ENCODE measurements around the gene CCDC154. TPM values are rescaled to one million over a fixed set of nuclear protein-coding genes. Genes with fewer than 3 reads are reported as not detected.

CCDC154 gene
- total RNA-seq, 4 donors from 2014 or later: 0.17 to 0.58 (median 0.42) TPM; not detected in 1

- Histone ChIP-seq H3K36me3 (peaks cover 0 to 16% (median 8%) of the 10 kb centered on the region in 4 donors), H3K27ac (replicated peaks in 1 of 4) (no peak overlapping the region), H3K4me3 (no peak overlapping the region), H3K27me3 (peaks cover 0 to 30% (median 0%) of the 10 kb centered on the region in 4 donors), H3K9me3 (no peaks in the 10 kb centered on the region), H3K4me1 (no peaks in the 10 kb centered on the region)
- intact Hi-C loops (cut with DNase I): no loop called here
- 94% methylated on average over 10 of the region's 40 CpGs for WGBS
- DNase-seq (ENCODE audit: extremely low spot score): no peak
- TF ChIP-seq POLR2A (IDR thresholded peaks at IDR 0.05; ENCODE audit: low read depth) (no peak), POLR2AphosphoS5 (IDR thresholded peaks at IDR 0.05) (no peak), CTCF (IDR thresholded peaks at IDR 0.05) (no peak), EP300 (IDR thresholded peaks at IDR 0.05) (no peak)
These were observed 9.4 kb downstream of the CCDC154 start for GRCh38 chr16:1434644-1435592.

DNA sequence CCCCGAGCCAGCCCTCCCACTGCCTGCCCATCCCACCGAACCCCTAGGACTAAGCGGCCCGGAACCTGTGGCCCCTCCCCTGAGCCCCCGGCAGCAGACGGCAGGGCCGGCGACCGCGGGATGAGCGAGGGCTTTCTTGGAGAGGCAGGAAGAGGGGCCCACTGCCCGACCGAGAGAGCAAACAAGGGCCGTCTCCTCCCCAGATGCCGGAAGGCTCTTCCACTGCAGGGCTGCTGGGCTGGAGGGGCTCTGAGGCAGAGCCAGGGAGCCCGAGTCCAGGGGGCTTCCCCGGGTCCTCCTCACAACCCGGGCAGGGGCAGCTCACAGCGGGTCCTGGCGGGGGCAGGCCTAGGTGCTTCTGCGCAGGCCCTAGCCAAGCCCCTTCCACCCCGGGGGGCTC is 10.6 kb downstream of the CCDC154 start:
- WGBS: 80% methylated on average over 2 of the region's 22 CpGs
- H3K36me3 ChIP-seq: peaks cover 0 to 16% (median 7%) of the 10 kb centered on the region in 4 donors
- no peak for TF ChIP-seq CTCF (IDR thresholded peaks at IDR 0.05)
- no peak for TF ChIP-seq POLR2A (IDR thresholded peaks at IDR 0.05; ENCODE audit: low read depth)
- no peak for TF ChIP-seq POLR2AphosphoS5 (IDR thresholded peaks at IDR 0.05)
- TF ChIP-seq EP300 (IDR thresholded peaks at IDR 0.05): no peak
- H3K27ac ChIP-seq (replicated peaks in 1 of 4): no peak overlapping the region
- DNase-seq (ENCODE audit: extremely low spot score): no peak
- H3K4me3 ChIP-seq: no peak overlapping the region
- no peaks in the 10 kb centered on the region for H3K9me3 ChIP-seq
- H3K4me1 ChIP-seq: peaks cover 0 to 5% (median 1%) of the 10 kb centered on the region in 4 donors
- intact Hi-C loops (cut with DNase I): no loop called here
- peaks cover 0 to 41% (median 0%) of the 10 kb centered on the region in 4 donors for H3K27me3 ChIP-seq

- no peak for DNase-seq (ENCODE audit: extremely low spot score)
- Histone ChIP-seq H3K9me3 (no peaks in the 10 kb centered on the region), H3K27me3 (peaks cover 0 to 46% (median 0%) of the 10 kb centered on the region in 4 donors), H3K27ac (replicated peaks in 1 of 4) (no peak overlapping the region), H3K36me3 (peaks cover 0 to 16% (median 4%) of the 10 kb centered on the region in 4 donors), H3K4me3 (no peak overlapping the region), H3K4me1 (peaks cover 0 to 9% (median 6%) of the 10 kb centered on the region in 4 donors)
- intact Hi-C loops (cut with DNase I): no loop called here
- WGBS: 88% methylated on average over 5 of the region's 14 CpGs
- TF ChIP-seq EP300 (IDR thresholded peaks at IDR 0.05): no peak
- no peak for TF ChIP-seq POLR2A (IDR thresholded peaks at IDR 0.05; ENCODE audit: low read depth)
- no peak for TF ChIP-seq POLR2AphosphoS5 (IDR thresholded peaks at IDR 0.05)
- TF ChIP-seq CTCF (IDR thresholded peaks at IDR 0.05): no peak
These were observed 11.1 kb downstream of the CCDC154 start for GRCh38 chr16:1433263-1433560.

- TF ChIP-seq POLR2A (IDR thresholded peaks at IDR 0.05; ENCODE audit: low read depth): no peak
- no peak for TF ChIP-seq EP300 (IDR thresholded peaks at IDR 0.05)
- TF ChIP-seq CTCF (IDR thresholded peaks at IDR 0.05): no peak
- no peak for TF ChIP-seq POLR2AphosphoS5 (IDR thresholded peaks at IDR 0.05)
- H3K9me3 ChIP-seq: no peaks in the 10 kb centered on the region
- 80% methylated on average over 31 of the region's 63 CpGs for WGBS
- H3K27me3 ChIP-seq: peaks cover 0 to 47% (median 0%) of the 10 kb centered on the region in 4 donors
- no peak overlapping the region for H3K27ac ChIP-seq (replicated peaks in 1 of 4)
- H3K36me3 ChIP-seq: peaks cover 0 to 16% (median 4%) of the 10 kb centered on the region in 4 donors
- H3K4me1 ChIP-seq: peaks cover 0 to 9% (median 7%) of the 10 kb centered on the region in 4 donors
- H3K4me3 ChIP-seq: peak overlapping the region in 2 of 4 donors; percentile 15 to 16
- intact Hi-C loops (cut with DNase I): no loop called here
- DNase-seq (ENCODE audit: extremely low spot score): no peak
These were observed 11.7 kb downstream of the CCDC154 start for GRCh38 chr16:1432388-1433262.

Measured in esophagus muscularis mucosa (tissue), 4 donors.